Activated naive CD4-positive, alpha-beta T cell treated with anti-CD3 and anti-CD28 coated beads for 36 hours (primary cell): Measurements from ENCODE around the gene NOC2L. TPM values are rescaled to one million over a fixed set of nuclear protein-coding genes. Genes with fewer than 3 reads are reported as not detected.
"Not testable (repeated sequence)": the region's sequence is repeated elsewhere in the genome, so short reads cannot be mapped to it uniquely, and the experiment has no call there.

ENCODE experiments used
- CTCF ChIA-PET: fragments of 350-600 bp; sonication (Branson Sonifier 250); formaldehyde crosslinking; loops from one replicate; lab custom pipeline; 2021; ENCODE audit warnings: antibody characterized with exemption; lab: Charles Lee
- DNase-seq: peaks from one replicate; pipeline ENCODE4 v3.0.0-alpha.2; 2020
- H3K27ac Mint-ChIP-seq: one replicate; pipeline ENCODE4 v1.8.0; 2021; ENCODE audit warnings: mild to moderate bottlenecking, mixed read lengths
- H3K27me3 Mint-ChIP-seq: one replicate; pipeline ENCODE4 v1.8.0; 2021; ENCODE audit warnings: low read depth, mixed read lengths
- H3K36me3 Mint-ChIP-seq: one replicate; pipeline ENCODE4 v1.8.0; 2021; ENCODE audit warnings: low read depth, mixed read lengths
- H3K4me1 Mint-ChIP-seq: one replicate; pipeline ENCODE4 v1.8.0; 2021; ENCODE audit warnings: low read depth, mixed read lengths
- H3K4me3 Mint-ChIP-seq: one replicate; pipeline ENCODE4 v1.8.0; 2021; ENCODE audit warnings: mild to moderate bottlenecking, moderate library complexity, mixed read lengths
- H3K9me3 Mint-ChIP-seq: one replicate; pipeline ENCODE4 v1.8.0; 2021; ENCODE audit warnings: mixed read lengths
- intact Hi-C: fragments of 100-400 bp; cut with micrococcal nuclease; formaldehyde crosslinking; loops from one replicate; pipeline ENCODE4 v1.15.1; 2023
- total RNA-seq, 2 experiments: library from RNA; stranded (reverse); gene quantifications; one replicate each; pipeline ENCODE4 v1.2.3, GENCODE V29; 2021

Gene NOC2L
- total RNA-seq, 2 experiments from 2014 or later, result 113 to 119 TPM

- CTCF ChIA-PET, result no interaction called here
- Mint-ChIP-seq H3K4me1 (peaks cover 16% of the 10 kb centered on the region), H3K27me3 (peaks cover 44% of the 10 kb centered on the region), H3K36me3 (peaks cover 2% of the 10 kb centered on the region), H3K27ac (no peak overlapping the region), H3K9me3 (peaks cover 8% of the 10 kb centered on the region), H3K4me3 (no peak overlapping the region)
- DNase-seq, result no peak
- intact Hi-C loops, result loop anchor here (5.0 kb wide), 1 partner anchor 36 kb away; no protein-coding TSS in a partner anchor
Measured at GRCh38 chr1:902802-903201, 56.3 kb downstream of the NOC2L start.

GRCh38 chr1:901108-901859 is 57.8 kb downstream of the NOC2L start:
- DNase-seq, result no peak
- H3K27ac Mint-ChIP-seq, result no peak overlapping the region
- intact Hi-C loops, result loop anchor here (5.0 kb wide), 1 partner anchor 34 kb away; no protein-coding TSS in a partner anchor
- peaks cover 2% of the 10 kb centered on the region for H3K36me3 Mint-ChIP-seq
- CTCF ChIA-PET, result interaction anchor here (0.9 kb wide), 1 partner anchor 11 kb away, joined by 3 read pairs; no protein-coding TSS in a partner anchor
- peaks cover 8% of the 10 kb centered on the region for H3K9me3 Mint-ChIP-seq
- H3K4me3 Mint-ChIP-seq, result no peak overlapping the region
- H3K27me3 Mint-ChIP-seq, result peaks cover 44% of the 10 kb centered on the region
- peaks cover 16% of the 10 kb centered on the region for H3K4me1 Mint-ChIP-seq

- H3K36me3 Mint-ChIP-seq, result peaks cover 2% of the 10 kb centered on the region
- H3K27me3 Mint-ChIP-seq, result peaks cover 44% of the 10 kb centered on the region
- H3K4me1 Mint-ChIP-seq, result peaks cover 12% of the 10 kb centered on the region
- DNase-seq, result no peak
- H3K4me3 Mint-ChIP-seq, result no peak overlapping the region
- H3K9me3 Mint-ChIP-seq, result peaks cover 8% of the 10 kb centered on the region
- CTCF ChIA-PET, result no interaction called here
- intact Hi-C loops, result loop anchor here (5.0 kb wide), 1 partner anchor 32 kb away; no protein-coding TSS in a partner anchor
- no peak overlapping the region for H3K27ac Mint-ChIP-seq
Measured at GRCh38 chr1:899636-900317, 59.3 kb downstream of the NOC2L start.

- H3K27ac Mint-ChIP-seq, H3K9me3 Mint-ChIP-seq, H3K4me3 Mint-ChIP-seq, CTCF ChIA-PET, DNase-seq, intact Hi-C loops, H3K4me1 Mint-ChIP-seq, H3K36me3 Mint-ChIP-seq: not testable (repeated sequence)
- H3K27me3 Mint-ChIP-seq, result peaks cover 46% of the 10 kb centered on the region
Measured at GRCh38 chr1:897951-898350, 61.1 kb downstream of the NOC2L start.

- Mint-ChIP-seq H3K4me3 (no peak overlapping the region), H3K27me3 (peaks cover 47% of the 10 kb centered on the region), H3K9me3 (peaks cover 8% of the 10 kb centered on the region), H3K4me1 (peaks cover 10% of the 10 kb centered on the region), H3K36me3 (peaks cover 2% of the 10 kb centered on the region), H3K27ac (no peak overlapping the region)
- CTCF ChIA-PET, result no interaction called here
- intact Hi-C loops, result no loop called here
- DNase-seq, result no peak
Measured at GRCh38 chr1:897226-897625, 61.8 kb downstream of the NOC2L start.

Other genes starting within 250 kb of the NOC2L start
- not detected for gene SAMD11, start 35.3 kb downstream of the NOC2L start, total RNA-seq
- 10 to 100 TPM; 19.4 to 20.2 TPM for gene KLHL17, start 1.3 kb upstream of the NOC2L start, total RNA-seq
- gene PLEKHN1, start 7.2 kb upstream of the NOC2L start, total RNA-seq, result under 1 TPM; 0.52 to 0.69 TPM
- not detected for gene PERM1, start 22.8 kb upstream of the NOC2L start, total RNA-seq
- gene HES4, start 40.8 kb upstream of the NOC2L start, total RNA-seq, result 1 to 10 TPM; 4.1 to 4.7 TPM
- gene ISG15, start 54.2 kb upstream of the NOC2L start, total RNA-seq, result 100 to 1,000 TPM; 143 to 147 TPM
- 10 to 100 TPM; 30.5 to 35.1 TPM for gene AGRN, start 60.9 kb upstream of the NOC2L start, total RNA-seq
- gene RNF223, start 115.0 kb upstream of the NOC2L start, total RNA-seq, result not detected
- 10 to 100 TPM; 14.9 to 18.6 TPM for gene C1orf159, start 156.8 kb upstream of the NOC2L start, total RNA-seq
- gene TTLL10, start 214.6 kb upstream of the NOC2L start, total RNA-seq, result not detected
- gene TNFRSF18, start 247.3 kb upstream of the NOC2L start, total RNA-seq, result 10 to 100 TPM; 30.7 to 31.0 TPM